ENCODE data around the gene CCDC142.
"Not testable (repeated sequence)": the region's sequence is repeated elsewhere in the genome, so short reads cannot be mapped to it uniquely, and the experiment has no call there.

The CCDC142 gene

DNA sequence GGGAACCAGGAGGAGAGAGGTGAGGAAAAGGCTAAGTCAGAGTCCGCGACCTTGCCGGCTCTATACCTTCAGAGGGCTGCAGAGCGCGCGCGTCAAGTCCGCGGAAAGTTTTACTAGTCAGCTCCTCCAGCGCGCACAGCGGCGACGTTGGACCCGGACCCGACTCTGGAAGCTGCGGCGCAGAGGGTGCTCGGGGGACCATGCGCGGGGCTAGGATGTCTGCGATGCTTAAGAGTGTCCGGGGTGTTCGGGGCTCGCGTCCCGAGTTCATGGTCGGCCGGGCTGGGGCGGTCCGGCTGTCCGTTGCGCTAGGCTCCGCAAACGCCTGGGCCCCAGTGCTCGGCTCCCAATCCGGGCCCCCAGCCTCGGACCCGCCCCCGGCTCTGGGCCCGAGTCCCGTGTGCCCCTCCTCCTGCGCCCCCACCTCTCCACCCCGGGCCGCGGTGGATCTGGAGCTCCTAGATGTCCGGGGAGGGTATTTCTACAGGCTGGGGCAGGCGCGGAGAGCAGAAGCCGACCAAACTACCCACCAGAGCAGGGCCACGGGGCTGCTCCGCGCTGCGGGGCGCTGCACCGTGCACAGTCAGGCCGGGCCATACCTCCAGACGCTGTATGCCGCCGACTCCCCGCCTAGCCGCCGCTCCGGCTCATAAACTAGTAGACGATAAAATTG lies 16.6 kb upstream of the CCDC142 start, which contains the start of gene LBX2:
TSS of gene LBX2 (minus strand) at position 337 of the 673 bp plus-strand sequence. CDS start at position 271, 66 bp downstream.
- DNase-seq (ENCODE audit: low read depth, low spot score): peak; percentile 52

DNA sequence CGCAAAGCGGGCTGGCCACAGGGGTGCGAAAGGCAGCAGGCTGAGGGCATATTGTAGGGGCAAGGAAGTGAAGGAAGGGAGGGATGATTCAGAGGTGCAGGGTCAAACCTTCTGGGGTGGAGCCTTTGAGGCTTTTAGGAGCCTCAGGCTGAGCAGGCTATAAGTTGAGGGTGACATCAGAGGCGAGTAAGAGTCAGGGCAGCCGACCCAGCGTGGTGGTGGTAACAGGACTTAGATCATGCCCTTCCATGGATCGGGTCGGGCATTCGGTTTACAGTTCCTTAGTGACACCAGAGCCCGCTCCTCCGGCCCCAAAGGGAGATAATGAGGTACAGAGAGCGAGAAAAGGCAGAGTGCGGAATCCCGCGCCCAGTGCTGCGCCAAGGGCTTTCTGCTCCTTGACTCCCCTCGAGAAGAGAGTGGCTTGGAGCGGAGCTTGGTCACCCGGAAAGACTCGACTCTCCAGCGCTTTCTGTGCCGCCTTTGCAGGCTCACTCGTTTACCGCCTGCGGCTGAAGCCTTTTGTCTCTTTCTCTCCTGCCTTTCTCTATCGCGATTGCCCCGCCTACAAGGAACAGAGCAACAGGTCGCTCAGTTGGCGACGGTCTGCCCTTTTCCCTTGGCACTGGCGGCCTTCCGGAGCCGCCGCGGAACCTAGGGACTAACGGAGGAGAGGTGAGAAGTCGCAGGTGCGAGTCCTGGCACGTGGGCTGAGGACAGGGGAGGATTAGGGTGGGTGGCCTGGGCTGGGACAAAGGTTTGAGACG lies 15.9 kb upstream of the CCDC142 start:
- DNase-seq (ENCODE audit: low read depth, low spot score): peak; percentile 55

GRCh38 chr2:74497777-74498499 lies 15.1 kb upstream of the CCDC142 start:
- DNase-seq (ENCODE audit: low read depth, low spot score): peak; percentile 31

DNA sequence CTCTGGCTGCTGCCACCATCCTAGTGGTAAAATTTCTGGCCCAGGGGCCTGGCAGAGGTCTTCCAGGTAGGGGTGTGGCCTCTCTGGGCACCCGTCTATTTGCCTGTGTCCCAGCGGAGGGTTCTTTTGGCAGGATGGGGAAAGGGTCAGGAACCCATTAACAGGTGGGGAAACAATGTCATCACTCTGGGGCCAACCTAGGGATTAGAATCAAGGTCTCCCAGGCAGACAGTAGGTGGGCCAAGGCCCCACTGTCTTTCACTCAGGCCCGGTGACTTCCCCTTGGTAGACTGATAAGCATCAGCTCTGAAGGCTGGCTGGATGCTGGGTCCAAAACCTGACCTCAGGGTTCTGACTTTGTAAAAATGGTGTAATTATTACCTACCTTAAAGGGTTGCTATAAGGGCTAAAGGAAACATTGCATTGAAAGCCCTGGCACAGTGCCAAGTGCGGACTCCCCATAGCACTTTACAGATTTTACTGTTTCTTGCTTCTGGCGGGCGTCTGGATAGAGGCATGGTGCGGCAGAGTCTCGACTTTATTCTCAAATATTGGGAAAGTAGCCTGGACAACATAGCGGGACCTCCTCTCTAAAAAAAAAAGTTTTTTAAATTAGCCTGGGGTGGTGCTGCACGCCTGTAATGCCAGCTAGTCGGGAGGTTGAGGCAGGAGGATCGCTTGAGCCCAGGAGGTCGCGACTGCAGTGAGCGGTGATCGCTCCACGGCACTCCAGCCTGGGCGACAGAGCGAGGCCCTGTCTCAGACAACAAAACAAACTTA lies 14.4 kb upstream of the CCDC142 start:
- no peak for DNase-seq (ENCODE audit: low read depth, low spot score)

DNA sequence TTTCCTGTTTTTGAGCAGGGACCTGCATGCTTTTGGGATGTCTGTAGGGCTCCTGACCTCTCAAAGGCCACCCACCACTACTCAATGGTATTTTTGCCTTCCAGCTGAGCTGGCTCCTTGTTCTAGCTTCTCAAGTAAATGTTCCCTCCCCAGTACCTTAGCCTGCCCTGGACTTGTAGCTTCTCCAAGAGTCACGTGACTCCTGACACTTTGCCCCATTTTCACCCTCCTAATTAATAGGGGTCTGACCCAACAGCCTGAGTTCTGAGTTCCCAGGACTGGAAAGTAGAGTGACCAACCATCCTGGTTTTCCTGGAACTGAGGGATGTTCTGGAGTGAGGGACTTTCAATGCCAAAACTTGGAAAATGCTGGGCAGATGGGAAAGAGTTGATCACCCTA lies 12.6 kb upstream of the CCDC142 start:
- DNase-seq (ENCODE audit: low read depth, low spot score): no peak

DNA sequence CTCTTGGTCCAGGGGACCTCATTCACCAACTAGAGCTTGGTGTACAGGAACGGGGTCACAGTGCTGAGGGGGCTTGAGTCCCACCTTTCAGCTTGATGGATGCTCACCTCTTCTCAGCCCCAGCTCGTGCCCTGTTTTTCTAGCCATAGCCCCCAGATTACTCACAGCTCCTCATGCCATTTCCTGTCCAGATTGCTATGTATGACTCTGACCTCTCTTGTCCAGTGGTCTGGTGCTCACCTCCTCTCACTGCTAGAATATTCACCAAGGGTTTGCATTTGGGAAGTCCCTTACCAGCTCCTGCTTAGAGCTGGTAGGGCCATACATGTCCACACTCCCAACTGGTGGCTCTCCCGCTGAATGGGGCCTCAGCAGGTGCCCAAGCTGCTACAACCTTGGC lies 10.7 kb upstream of the CCDC142 start:
- DNase-seq (ENCODE audit: low read depth, low spot score): no peak

GRCh38 chr2:74491648-74492544 lies 9.1 kb upstream of the CCDC142 start:
- no peak for DNase-seq (ENCODE audit: low read depth, low spot score)

GRCh38 chr2:74489906-74490305 lies 7.1 kb upstream of the CCDC142 start:
- no peak for DNase-seq (ENCODE audit: low read depth, low spot score)

DNA sequence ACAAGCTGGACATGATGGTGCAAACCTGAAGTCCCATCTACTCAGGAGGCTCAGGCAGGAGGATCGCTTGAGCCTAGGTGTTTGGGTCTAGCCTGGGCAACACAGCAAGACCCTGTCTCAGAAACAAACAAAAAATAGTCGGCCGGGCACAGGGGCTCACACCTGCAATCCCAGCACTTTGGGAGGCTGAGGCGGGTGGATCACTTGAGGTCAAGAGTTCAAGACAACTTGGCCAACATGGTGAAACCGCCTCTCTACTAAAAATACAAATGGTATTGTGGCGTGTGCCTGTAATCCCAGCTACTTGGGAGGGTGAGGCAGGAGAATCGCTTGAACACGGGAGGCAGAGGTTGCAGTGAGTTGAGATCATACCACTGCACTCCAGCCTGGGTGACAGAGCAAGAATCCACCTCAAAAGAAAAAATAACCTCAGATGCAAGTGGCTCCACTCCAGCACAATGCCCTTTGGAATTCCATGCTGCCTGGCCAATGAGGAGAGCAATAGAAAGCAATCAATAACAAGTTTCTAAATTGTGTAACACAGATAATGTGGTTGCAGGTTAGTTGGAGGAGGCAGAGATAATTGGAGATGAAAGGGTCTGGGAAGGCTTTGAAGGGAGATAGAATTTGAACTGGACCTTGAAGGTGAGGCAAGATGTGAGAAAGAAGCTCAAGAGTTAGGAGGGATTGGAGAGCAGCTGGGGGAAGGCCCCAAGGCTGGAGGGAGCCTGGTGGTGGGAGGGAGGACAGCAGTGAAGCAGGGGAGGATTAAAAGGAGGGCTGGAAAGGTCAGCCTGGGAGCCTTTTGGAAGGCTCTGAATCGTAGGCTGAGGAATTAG lies 6.1 kb upstream of the CCDC142 start:
- no peak for DNase-seq (ENCODE audit: low read depth, low spot score)

DNA sequence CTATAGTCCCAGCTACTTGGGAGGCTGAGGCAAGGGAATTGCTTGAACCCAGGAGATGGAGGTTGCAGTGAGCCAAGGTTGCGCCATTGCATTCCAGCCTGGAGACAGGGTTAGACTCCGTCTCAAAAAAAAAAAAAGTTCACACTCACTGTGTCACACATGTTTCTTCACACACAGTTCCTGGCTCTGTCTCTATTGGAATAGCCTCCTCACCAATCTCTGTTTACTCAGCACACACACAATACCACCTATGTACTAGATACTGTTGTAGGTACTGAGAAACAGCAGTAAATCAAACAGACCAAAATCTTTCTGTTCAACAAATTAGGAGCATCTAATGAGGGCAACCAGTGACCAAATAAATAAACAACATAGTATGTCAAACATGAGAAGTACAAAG lies 3.3 kb upstream of the CCDC142 start:
- no peak for DNase-seq (ENCODE audit: low read depth, low spot score)

DNA sequence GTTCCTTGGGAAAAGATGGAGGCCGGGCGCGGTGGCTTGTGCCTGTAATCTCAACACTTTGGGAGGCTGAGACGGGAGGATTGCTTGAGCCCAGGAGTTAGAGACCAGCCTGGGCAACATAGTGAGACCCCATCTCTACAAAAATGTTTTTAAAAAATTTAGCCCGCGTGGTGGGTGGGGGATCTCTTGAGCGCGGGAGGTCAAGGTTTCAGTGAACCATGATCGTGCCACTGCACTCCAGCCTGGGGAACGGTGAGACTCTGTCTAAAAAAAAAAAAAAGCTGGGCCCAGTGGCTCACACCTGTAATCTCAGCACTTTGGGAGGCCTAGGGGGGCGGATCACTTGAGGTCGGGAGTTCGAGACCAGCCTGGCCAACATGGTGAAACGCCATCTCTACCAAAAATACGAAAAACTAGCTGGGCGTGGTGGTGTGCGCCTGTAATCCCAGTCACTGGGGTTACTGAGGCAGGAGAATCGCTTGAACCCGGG lies 922 bp upstream of the CCDC142 start:
- DNase-seq (ENCODE audit: low read depth, low spot score): not testable (repeated sequence)

- DNase-seq (ENCODE audit: low read depth, low spot score): no peak
Observed at GRCh38 chr2:74481961-74482800, 617 bp downstream of the CCDC142 start.

- DNase-seq (ENCODE audit: low read depth, low spot score): no peak
Observed at GRCh38 chr2:74481431-74481830, 1.4 kb downstream of the CCDC142 start.

GRCh38 chr2:74474899-74475298 lies 7.9 kb downstream of the CCDC142 start:
- no peak for DNase-seq (ENCODE audit: low read depth, low spot score)

DNA sequence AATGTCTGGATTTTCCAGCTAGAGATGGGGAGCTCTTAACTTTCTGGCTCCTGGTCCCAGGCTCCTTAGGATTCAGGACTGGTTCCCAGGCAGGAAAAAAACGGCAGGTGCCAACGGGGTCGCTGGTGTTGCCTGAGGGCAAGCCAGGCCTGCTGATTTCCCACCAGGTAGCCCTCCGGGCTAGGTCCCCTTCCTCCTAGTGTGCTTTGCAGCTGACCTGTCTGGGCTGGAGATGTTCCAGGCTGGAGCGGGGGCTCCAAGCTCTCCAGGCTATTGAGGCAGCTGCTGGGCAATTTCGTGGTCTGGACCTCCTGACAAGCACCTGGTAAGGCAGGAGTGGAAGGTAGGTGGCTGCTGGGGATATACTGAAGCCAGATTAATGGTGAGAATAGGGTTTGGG lies 8.3 kb downstream of the CCDC142 start:
- no peak for DNase-seq (ENCODE audit: low read depth, low spot score)

GRCh38 chr2:74472945-74473258 lies 9.9 kb downstream of the CCDC142 start:
- no peak for DNase-seq (ENCODE audit: low read depth, low spot score)

- DNase-seq (ENCODE audit: low read depth, low spot score): peak; percentile 97
Observed at GRCh38 chr2:74472086-74472944, 10.5 kb downstream of the CCDC142 start, which contains the start of gene MRPL53. Gene MRPL53, minus strand, starts transcription at chr2:74472680. Its CDS starts 20 bp downstream, at chr2:74472660.

All from astrocyte of the hippocampus (primary cell).